Measurements from ENCODE around the gene MORF4L1.
"Not testable (repeated sequence)": the region's sequence is repeated elsewhere in the genome, so short reads cannot be mapped to it uniquely, and the experiment has no call there.

Gene MORF4L1

GRCh38 chr15:78902281-78903032, 29.8 kb downstream of the MORF4L1 start:
- DNase-seq (ENCODE audit: low spot score) = not testable (repeated sequence)

GRCh38 chr15:78904599-78905358, 32.1 kb downstream of the MORF4L1 start:
- DNase-seq (ENCODE audit: low spot score) = no peak

GRCh38 chr15:78906316-78906620, 33.6 kb downstream of the MORF4L1 start:
- no peak for DNase-seq (ENCODE audit: low spot score)

GRCh38 chr15:78907577-78907976, 34.9 kb downstream of the MORF4L1 start:
- DNase-seq (ENCODE audit: low spot score) = no peak

GRCh38 chr15:78909160-78909695, 36.5 kb downstream of the MORF4L1 start:
- no peak for DNase-seq (ENCODE audit: low spot score)

GRCh38 chr15:78909791-78910228, 37.1 kb downstream of the MORF4L1 start:
- DNase-seq (ENCODE audit: low spot score) = peak; percentile 39

- no peak for DNase-seq (ENCODE audit: low spot score)
Observed at GRCh38 chr15:78910271-78910670, 37.6 kb downstream of the MORF4L1 start.

- no peak for DNase-seq (ENCODE audit: low spot score)
Observed at GRCh38 chr15:78912316-78912715, 39.6 kb downstream of the MORF4L1 start.

- DNase-seq (ENCODE audit: low spot score) = no peak
Observed at GRCh38 chr15:78913012-78913411, 40.3 kb downstream of the MORF4L1 start.

- no peak for DNase-seq (ENCODE audit: low spot score)
Observed at GRCh38 chr15:78914027-78914764, 41.5 kb downstream of the MORF4L1 start.

- no peak for DNase-seq (ENCODE audit: low spot score)
Observed at GRCh38 chr15:78915341-78916087, 42.8 kb downstream of the MORF4L1 start.

- no peak for DNase-seq (ENCODE audit: low spot score)
Observed at GRCh38 chr15:78916088-78916487, 43.4 kb downstream of the MORF4L1 start.

GRCh38 chr15:78917888-78918287, 45.2 kb downstream of the MORF4L1 start:
- DNase-seq (ENCODE audit: low spot score) = no peak

- no peak for DNase-seq (ENCODE audit: low spot score)
Observed at GRCh38 chr15:78921517-78921916, 48.8 kb downstream of the MORF4L1 start.

GRCh38 chr15:78921940-78922339, 49.2 kb downstream of the MORF4L1 start:
- DNase-seq (ENCODE audit: low spot score) = no peak

- no peak for DNase-seq (ENCODE audit: low spot score)
Observed at GRCh38 chr15:78922527-78922926, 49.8 kb downstream of the MORF4L1 start.

GRCh38 chr15:78923015-78923414, 50.3 kb downstream of the MORF4L1 start:
- DNase-seq (ENCODE audit: low spot score) = no peak

- DNase-seq (ENCODE audit: low spot score) = no peak
Observed at GRCh38 chr15:78923480-78924360, 51.0 kb downstream of the MORF4L1 start.

- DNase-seq (ENCODE audit: low spot score) = no peak
Observed at GRCh38 chr15:78925076-78925624, 52.5 kb downstream of the MORF4L1 start.

- no peak for DNase-seq (ENCODE audit: low spot score)
Observed at GRCh38 chr15:78925956-78926743, 53.5 kb downstream of the MORF4L1 start.

All from activated CD4-positive, alpha-beta T cell treated with anti-CD3 and anti-CD28 coated beads, Interleukin-2, Interleukin-4, amounts not matched to agents 100 ng/mL and 50 ng/mL, durations not matched to agents 16 hours and 8 hours (primary cell).